H9 (cell line): ENCODE measurements around the gene HES6. TPM values are rescaled to one million over a fixed set of nuclear protein-coding genes. Genes with fewer than 3 reads are reported as not detected.
"Not testable (repeated sequence)": the region's sequence is repeated elsewhere in the genome, so short reads cannot be mapped to it uniquely, and the experiment has no call there.

Source experiments
- DNase-seq: peaks from one replicate; pipeline ENCODE4 v3.0.0-alpha.2; 2017
- H2AFZ ChIP-seq: one replicate; pipeline ENCODE4 v1.6.1; 2013; ENCODE audit warnings: mild to moderate bottlenecking, low read length, control low read depth, moderate library complexity
- H2AK5ac ChIP-seq: 2 replicates; pipeline ENCODE4 v1.6.1; 2013; ENCODE audit warnings: low read length, control low read depth, mixed read lengths; ENCODE audit not compliant: insufficient read length
- H2BK120ac ChIP-seq: one replicate; pipeline ENCODE4 v1.6.1; 2013; ENCODE audit warnings: low read depth, mild to moderate bottlenecking, low read length, control low read depth, inconsistent platforms; ENCODE audit not compliant: poor library complexity, severe bottlenecking
- H2BK12ac ChIP-seq: 2 replicates; pipeline ENCODE4 v1.6.1; 2013; ENCODE audit warnings: low read length, control low read depth, mixed read lengths, low read depth; ENCODE audit not compliant: insufficient read length
- H2BK15ac ChIP-seq: 2 replicates; pipeline ENCODE4 v1.6.1; 2013; ENCODE audit warnings: low read depth, low read length, control low read depth
- H2BK20ac ChIP-seq: one replicate; pipeline ENCODE4 v1.6.1; 2013; ENCODE audit warnings: low read depth, mild to moderate bottlenecking, low read length, control low read depth, inconsistent platforms; ENCODE audit not compliant: poor library complexity, severe bottlenecking
- H2BK5ac ChIP-seq: 2 replicates; pipeline ENCODE4 v1.6.1; 2013; ENCODE audit warnings: low read length, control low read depth, mixed read lengths; ENCODE audit not compliant: insufficient read length
- H3K14ac ChIP-seq: 2 replicates; pipeline ENCODE4 v1.6.1; 2013; ENCODE audit warnings: low read length, control low read depth; ENCODE audit not compliant: insufficient read depth
- H3K18ac ChIP-seq: 2 replicates; pipeline ENCODE4 v1.6.1; 2013; ENCODE audit warnings: low read depth, mild to moderate bottlenecking, mixed read lengths, low read length, control low read depth; ENCODE audit not compliant: insufficient read length
- H3K23ac ChIP-seq: 2 replicates; pipeline ENCODE4 v1.6.1; 2013; ENCODE audit warnings: low read length, control low read depth, mixed read lengths, low read depth; ENCODE audit not compliant: insufficient read length
- H3K23me2 ChIP-seq: 2 replicates; pipeline ENCODE4 v1.6.1; 2013; ENCODE audit warnings: low read depth, mild to moderate bottlenecking, mixed read lengths, low read length, control low read depth; ENCODE audit not compliant: insufficient read length, poor library complexity, severe bottlenecking
- H3K27ac ChIP-seq: 2 replicates; pipeline ENCODE4 v1.5.1; 2013; ENCODE audit warnings: low read length, control low read depth, mixed read lengths, low read depth; ENCODE audit not compliant: insufficient read length
- H3K27me3 ChIP-seq: 2 replicates; pipeline ENCODE4 v1.6.1; 2013; ENCODE audit warnings: low read length, control low read depth, inconsistent platforms; ENCODE audit not compliant: insufficient read depth
- H3K4ac ChIP-seq: 2 replicates; pipeline ENCODE4 v1.6.1; 2013; ENCODE audit warnings: low read depth, mild to moderate bottlenecking, control low read depth, inconsistent platforms, low read length, moderate library complexity
- H3K4me1 ChIP-seq: 2 replicates; pipeline ENCODE4 v1.6.1; 2013; ENCODE audit warnings: low read length, control low read depth, inconsistent platforms; ENCODE audit not compliant: insufficient read depth
- H3K4me2 ChIP-seq: 2 replicates; pipeline ENCODE4 v1.6.1; 2013; ENCODE audit warnings: low read length, control low read depth, mixed read lengths; ENCODE audit not compliant: insufficient read length, insufficient read depth
- H3K56ac ChIP-seq: 2 replicates; pipeline ENCODE4 v1.6.1; 2013; ENCODE audit warnings: low read depth, mild to moderate bottlenecking, mixed read lengths, low read length, control low read depth; ENCODE audit not compliant: insufficient read length
- H3K79me1 ChIP-seq: 2 replicates; pipeline ENCODE4 v1.6.1; 2013; ENCODE audit warnings: low read depth, mild to moderate bottlenecking, moderate library complexity, low read length, control low read depth, inconsistent platforms; ENCODE audit not compliant: insufficient read depth, poor library complexity, severe bottlenecking
- H3K79me2 ChIP-seq: 2 replicates; pipeline ENCODE4 v1.6.1; 2013; ENCODE audit warnings: low read length, control low read depth, inconsistent platforms; ENCODE audit not compliant: insufficient read depth
- H3K9ac ChIP-seq: 2 replicates; pipeline ENCODE4 v1.6.1; 2013; ENCODE audit warnings: low read length, control low read depth, mixed read lengths; ENCODE audit not compliant: insufficient read length; ENCODE audit errors: extremely low read depth
- H3K9me3 ChIP-seq: one replicate; pipeline ENCODE4 v1.6.1; 2013; ENCODE audit warnings: low read depth, low read length, inconsistent platforms; ENCODE audit not compliant: control insufficient read depth
- H3T11ph ChIP-seq: one replicate; pipeline ENCODE4 v1.6.1; 2013; ENCODE audit warnings: mild to moderate bottlenecking, low read length, control low read depth, inconsistent platforms
- H4K20me1 ChIP-seq: one replicate; pipeline ENCODE4 v1.6.1; 2013; ENCODE audit not compliant: control insufficient read depth, insufficient read length, insufficient read depth
- H4K5ac ChIP-seq: 2 replicates; pipeline ENCODE4 v1.6.1; 2013; ENCODE audit warnings: low read depth, mild to moderate bottlenecking, mixed read lengths, low read length, control low read depth; ENCODE audit not compliant: insufficient read length
- H4K8ac ChIP-seq: replicated peaks from 2 replicates; pipeline ENCODE4 v1.6.1; 2013; ENCODE audit warnings: low read length, control low read depth, mixed read lengths, low read depth; ENCODE audit not compliant: insufficient read length
- H4K91ac ChIP-seq: 2 replicates; pipeline ENCODE4 v1.6.1; 2013; ENCODE audit warnings: low read depth, mild to moderate bottlenecking, moderate library complexity, mixed read lengths, low read length, control low read depth; ENCODE audit not compliant: insufficient read length
- H3K27ac Mint-ChIP-seq, 3 experiments: 2 replicates in 2 of 3; 3 replicates in 1 of 3; pipeline ENCODE4 v1.8.0; 2020 to 2021; ENCODE audit warnings: mixed read lengths in 3 of 3, mild to moderate bottlenecking in 1 of 3, moderate library complexity in 1 of 3
- H3K27me3 Mint-ChIP-seq: 2 replicates; pipeline ENCODE4 v1.8.0; 2021; ENCODE audit warnings: low read depth, mild to moderate bottlenecking, moderate library complexity, mixed read lengths
- H3K36me3 Mint-ChIP-seq, 3 experiments: 2 replicates in 2 of 3; 3 replicates in 1 of 3; pipeline ENCODE4 v1.8.0; 2020 to 2021; ENCODE audit warnings: low read depth in 3 of 3, mixed read lengths in 3 of 3; ENCODE audit not compliant: insufficient read depth in 1 of 3
- H3K4me1 Mint-ChIP-seq, 2 experiments: 2 replicates each; pipeline ENCODE4 v1.8.0; 2020; ENCODE audit warnings: mixed read lengths in 2 of 2
- H3K4me3 Mint-ChIP-seq, 2 experiments: 2 replicates in 1 of 2; 3 replicates in 1 of 2; pipeline ENCODE4 v1.8.0; 2020 to 2021; ENCODE audit warnings: mild to moderate bottlenecking in 2 of 2, mixed read lengths in 2 of 2, moderate library complexity in 1 of 2
- H3K9me3 Mint-ChIP-seq, 2 experiments: 2 replicates in 1 of 2; 3 replicates in 1 of 2; pipeline ENCODE4 v1.8.0; 2020; ENCODE audit warnings: mild to moderate bottlenecking in 2 of 2, mixed read lengths in 2 of 2, moderate library complexity in 1 of 2
- CTCF ChIP-seq: fragments of 200-600 bp; sonication (generic); conservative IDR thresholded peaks from 3 replicates; pipeline ENCODE4 v1.8.0; 2021; ENCODE audit warnings: antibody characterized with exemption, mild to moderate bottlenecking
- WGBS: extraction: QIAGEN DNeasy Blood & Tissue Kit; methylation state at CpG from one replicate; pipeline ENCODE4 v1.1.7; 2013; ENCODE audit warnings: missing lambda C conversion rate, low lambda C conversion rate, mixed read lengths; ENCODE audit not compliant: insufficient read length; ENCODE audit errors: extremely low coverage; 5-methylcytosine and 5-hydroxymethylcytosine counted together
- total RNA-seq: library from RNA; stranded (reverse); gene quantifications from 2 replicates; pipeline ENCODE4 v1.2.1, GENCODE V29; 2021

Gene HES6
- total RNA-seq, 1 experiment from 2014 or later, result 27.1 TPM

- no peaks in the 10 kb centered on the region; the same call in 1 of the 2 replicates for H3K27me3 Mint-ChIP-seq
- no peak overlapping the region for H3T11ph ChIP-seq
- H3K23ac ChIP-seq, result no peak overlapping the region
- no CpG with 5 or more reads among the region's 20 CpGs for WGBS
- no peaks in the 10 kb centered on the region for H4K20me1 ChIP-seq
- no peak overlapping the region for H3K14ac ChIP-seq
- H2BK20ac ChIP-seq, result no peak overlapping the region
- no peak for DNase-seq
- H3K9me3 Mint-ChIP-seq, result no peaks in the 10 kb centered on the region
- H3K4me2 ChIP-seq, result no peak overlapping the region
- H3K79me2 ChIP-seq, result no peaks in the 10 kb centered on the region
- H3K4me1 Mint-ChIP-seq, result peaks cover 6 to 7% of the 10 kb centered on the region in 2 experiments; a peak in 2 of 4 replicates
- H3K9ac ChIP-seq, result no peak overlapping the region
- H3K27me3 ChIP-seq, result no peaks in the 10 kb centered on the region
- H3K23me2 ChIP-seq, result no peaks in the 10 kb centered on the region
- H3K4me1 ChIP-seq, result no peaks in the 10 kb centered on the region; the same call in 1 of the 2 replicates
- no peak overlapping the region for H2AFZ ChIP-seq
- no peak overlapping the region for H2BK15ac ChIP-seq
- H4K8ac ChIP-seq, result no peak overlapping the region
- H2BK120ac ChIP-seq, result no peak overlapping the region
- H3K4ac ChIP-seq, result no peak overlapping the region
- no peak overlapping the region for H2BK5ac ChIP-seq
- no peaks in the 10 kb centered on the region for H3K9me3 ChIP-seq
- no peak overlapping the region for H2AK5ac ChIP-seq
- H3K4me3 Mint-ChIP-seq, result no peak overlapping the region
- H2BK12ac ChIP-seq, result no peak overlapping the region
- H3K56ac ChIP-seq, result no peak overlapping the region
- H3K18ac ChIP-seq, result no peak overlapping the region
- H3K36me3 Mint-ChIP-seq, result peaks cover 3 to 29% (median 27%) of the 10 kb centered on the region in 3 experiments; a peak in 5 of 7 replicates
- no peaks in the 10 kb centered on the region for H3K79me1 ChIP-seq
- no peak for TF ChIP-seq CTCF
- H3K27ac ChIP-seq, result no peak overlapping the region
- no peak overlapping the region for H4K5ac ChIP-seq
- H3K27ac Mint-ChIP-seq, result no peak overlapping the region
- H4K91ac ChIP-seq, result no peak overlapping the region
Observed at GRCh38 chr2:238274152-238274865, 34.5 kb upstream of the HES6 start.

GRCh38 chr2:238273433-238273832, 33.6 kb upstream of the HES6 start:
- not testable (repeated sequence) for H3K4me3 Mint-ChIP-seq, H3K23ac ChIP-seq, H3K23me2 ChIP-seq, H4K5ac ChIP-seq, H3K9ac ChIP-seq, H3K14ac ChIP-seq, H3K4me1 Mint-ChIP-seq, H3K27me3 Mint-ChIP-seq, H3K79me1 ChIP-seq, H2AK5ac ChIP-seq, H2BK12ac ChIP-seq, H2AFZ ChIP-seq, H3K4ac ChIP-seq, H4K91ac ChIP-seq, H3K4me2 ChIP-seq, H3K4me1 ChIP-seq, H4K20me1 ChIP-seq, H3K18ac ChIP-seq, H2BK5ac ChIP-seq, DNase-seq, H3K56ac ChIP-seq, H3T11ph ChIP-seq, H4K8ac ChIP-seq, H2BK120ac ChIP-seq, H3K79me2 ChIP-seq, H3K9me3 Mint-ChIP-seq, H3K27me3 ChIP-seq, H2BK20ac ChIP-seq, H3K9me3 ChIP-seq, H2BK15ac ChIP-seq, H3K27ac Mint-ChIP-seq, H3K27ac ChIP-seq
- peaks cover 3 to 32% (median 27%) of the 10 kb centered on the region in 3 experiments; a peak in 5 of 7 replicates for H3K36me3 Mint-ChIP-seq
- WGBS, result no CpG with 5 or more reads among the region's 10 CpGs
